GM18508 (cell line): Measurements from ENCODE around the gene SBF2.
"Not testable (repeated sequence)": the region's sequence is repeated elsewhere in the genome, so short reads cannot be mapped to it uniquely, and the experiment has no call there.

ENCODE experiments used
- ATAC-seq: cut with Tn5 transposase; IDR thresholded peaks from one replicate; pipeline ENCODE4 v1.9.1; 2021; ENCODE audit warnings: moderate number of reproducible peaks; ENCODE audit not compliant: insufficient read depth, unreplicated experiment

Gene SBF2

DNA sequence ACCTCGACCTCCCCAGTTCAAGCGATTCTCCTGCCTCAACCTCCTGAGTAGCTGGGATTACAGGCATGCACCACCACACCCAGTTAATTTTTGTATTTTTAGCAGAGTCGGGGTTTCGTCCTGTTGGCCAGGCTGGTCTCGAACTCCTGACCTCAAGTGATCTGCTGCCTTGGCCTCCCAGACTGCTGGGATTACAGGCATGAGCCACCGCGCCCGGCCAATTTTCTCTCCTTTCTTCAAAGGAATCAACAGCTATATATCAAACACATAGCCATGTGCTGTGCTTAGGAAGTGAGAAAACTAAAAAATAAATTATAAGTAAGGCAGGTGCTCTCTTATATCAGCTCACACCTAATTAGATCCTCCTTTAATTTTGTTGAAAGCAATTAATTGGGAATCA, 164.8 kb downstream of the SBF2 start:
- ATAC-seq = not testable (repeated sequence)

DNA sequence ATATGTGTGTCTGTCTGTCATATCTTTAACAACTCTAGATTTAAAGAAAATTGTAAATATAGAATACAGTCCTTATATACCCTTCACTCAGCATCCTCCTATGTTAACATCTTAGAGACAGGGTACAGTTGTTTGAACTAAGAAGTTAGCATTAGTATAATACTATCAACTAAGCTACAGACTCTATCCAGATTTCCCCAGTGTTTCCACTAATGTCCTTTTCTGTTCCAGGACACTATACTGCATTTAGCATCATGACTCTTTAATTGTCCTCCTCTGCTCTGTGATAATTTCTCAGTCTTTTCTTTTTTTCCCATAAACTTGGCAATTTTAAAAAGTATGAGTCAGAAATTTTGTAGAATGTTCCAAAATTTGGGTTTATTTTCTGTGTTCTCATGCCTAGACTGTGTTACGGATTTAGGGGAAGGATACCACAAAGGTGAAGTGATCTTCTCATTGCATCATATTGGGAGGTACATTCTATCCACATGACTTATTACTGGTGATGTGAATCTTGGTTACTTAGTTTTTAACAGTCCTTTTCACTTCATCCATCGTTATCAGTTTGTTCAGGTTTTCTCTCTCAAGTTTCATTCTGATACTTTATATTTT, 168.4 kb downstream of the SBF2 start:
- no peak for ATAC-seq

DNA sequence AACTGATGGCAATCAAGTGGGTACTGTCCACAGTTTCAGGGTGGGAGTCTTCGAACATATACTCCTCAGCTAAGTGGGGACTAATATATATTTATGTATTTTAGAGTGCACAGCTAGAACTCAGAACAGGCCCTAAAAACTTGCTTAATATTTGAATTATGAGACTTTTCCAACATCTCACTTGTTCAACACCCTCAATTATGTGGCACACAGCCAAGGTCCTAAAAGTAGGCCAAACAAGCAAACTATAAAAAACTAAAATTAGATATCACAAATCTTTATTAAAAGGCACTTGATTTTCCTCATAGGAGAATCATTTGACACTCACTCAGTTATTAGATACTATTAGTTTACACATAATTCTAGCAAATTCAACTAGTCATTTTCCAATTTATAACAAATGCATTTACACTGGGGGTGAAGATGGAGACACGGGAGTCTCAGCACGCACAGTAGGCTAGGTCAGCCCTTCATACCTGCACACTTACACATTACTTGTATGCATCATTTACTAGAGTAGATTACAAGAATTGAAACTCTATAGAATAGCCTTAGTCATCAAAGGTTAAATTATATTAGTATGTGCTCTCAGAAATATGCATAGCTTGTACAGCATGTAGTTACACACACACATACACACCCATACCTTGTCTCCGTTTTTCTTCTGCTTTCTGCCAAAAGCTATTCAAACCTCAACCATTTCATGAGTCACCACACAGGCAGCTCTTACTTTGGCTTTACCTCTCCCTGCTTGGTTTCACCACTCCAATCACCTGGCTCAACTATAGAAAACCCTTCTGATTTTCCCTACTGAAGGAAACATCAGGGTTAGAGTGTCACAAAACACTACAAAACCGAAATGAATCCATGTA, 171.5 kb downstream of the SBF2 start:
- no peak for ATAC-seq

DNA sequence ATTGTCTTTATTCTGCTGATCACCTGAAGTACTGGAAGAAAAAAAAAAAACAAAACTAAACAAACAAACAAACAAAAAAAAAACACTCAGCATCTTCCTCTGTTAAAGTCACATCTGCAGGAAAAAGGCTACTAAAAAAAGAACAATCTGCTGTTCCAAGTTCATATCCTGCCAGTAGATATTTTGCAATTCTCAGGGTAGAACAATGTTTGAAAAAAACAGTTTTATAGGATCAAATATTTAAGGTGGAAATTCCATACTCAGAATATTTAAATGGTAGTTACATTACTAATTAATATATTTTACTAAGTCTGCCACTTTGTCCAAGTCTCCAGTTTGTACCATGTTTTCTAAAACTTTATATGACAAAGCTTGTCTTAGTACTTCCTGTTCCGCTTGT, 175.2 kb downstream of the SBF2 start:
- ATAC-seq = no peak

DNA sequence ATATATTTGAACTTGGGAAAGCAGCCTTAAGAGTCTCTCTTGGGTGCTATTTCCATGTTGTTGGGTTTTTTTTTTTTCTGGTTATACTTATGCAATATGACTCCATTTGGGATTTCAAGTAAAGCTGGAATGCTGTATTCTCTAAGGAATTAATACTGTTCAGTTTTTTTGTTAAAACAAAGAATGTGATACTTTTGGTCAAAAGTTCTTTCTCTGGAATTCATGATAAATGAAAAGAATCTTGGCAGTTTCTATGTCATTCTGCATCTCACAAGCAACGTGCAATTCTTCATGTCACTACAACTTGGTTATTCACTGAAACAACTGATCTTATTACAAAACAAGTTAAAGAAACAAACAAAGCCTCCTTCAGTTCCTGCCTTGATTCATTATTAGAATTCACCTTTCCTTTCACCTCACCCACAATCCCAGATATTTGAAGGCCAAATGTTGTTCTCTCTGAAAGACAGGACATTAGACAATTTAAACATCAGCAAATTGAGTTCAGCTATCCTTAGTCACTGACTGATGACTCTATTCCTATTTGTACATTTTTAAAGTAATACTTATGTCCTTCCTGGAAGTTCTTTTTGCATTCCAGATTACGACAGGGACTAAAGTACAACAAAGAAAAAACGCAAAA, 176.2 kb downstream of the SBF2 start:
- ATAC-seq = no peak

DNA sequence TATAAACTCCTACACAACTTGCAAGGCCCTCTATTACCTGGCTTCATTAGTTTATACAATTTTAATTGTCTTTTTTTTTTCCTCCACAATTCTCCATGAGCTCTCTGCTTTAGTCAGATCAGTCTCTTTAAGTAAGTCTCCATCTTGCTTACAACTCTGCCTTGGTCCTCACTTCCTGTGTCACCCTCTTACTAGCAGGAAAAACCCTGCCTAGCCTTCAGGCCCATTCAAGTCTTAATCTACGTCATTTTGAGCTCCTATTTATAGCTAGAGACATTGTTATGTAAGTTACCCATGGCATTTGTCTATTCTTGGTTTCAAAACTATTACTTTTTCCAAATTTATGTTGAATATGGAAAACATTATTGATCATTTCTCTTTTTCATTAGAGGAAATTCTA, 177.4 kb downstream of the SBF2 start:
- no peak for ATAC-seq

DNA sequence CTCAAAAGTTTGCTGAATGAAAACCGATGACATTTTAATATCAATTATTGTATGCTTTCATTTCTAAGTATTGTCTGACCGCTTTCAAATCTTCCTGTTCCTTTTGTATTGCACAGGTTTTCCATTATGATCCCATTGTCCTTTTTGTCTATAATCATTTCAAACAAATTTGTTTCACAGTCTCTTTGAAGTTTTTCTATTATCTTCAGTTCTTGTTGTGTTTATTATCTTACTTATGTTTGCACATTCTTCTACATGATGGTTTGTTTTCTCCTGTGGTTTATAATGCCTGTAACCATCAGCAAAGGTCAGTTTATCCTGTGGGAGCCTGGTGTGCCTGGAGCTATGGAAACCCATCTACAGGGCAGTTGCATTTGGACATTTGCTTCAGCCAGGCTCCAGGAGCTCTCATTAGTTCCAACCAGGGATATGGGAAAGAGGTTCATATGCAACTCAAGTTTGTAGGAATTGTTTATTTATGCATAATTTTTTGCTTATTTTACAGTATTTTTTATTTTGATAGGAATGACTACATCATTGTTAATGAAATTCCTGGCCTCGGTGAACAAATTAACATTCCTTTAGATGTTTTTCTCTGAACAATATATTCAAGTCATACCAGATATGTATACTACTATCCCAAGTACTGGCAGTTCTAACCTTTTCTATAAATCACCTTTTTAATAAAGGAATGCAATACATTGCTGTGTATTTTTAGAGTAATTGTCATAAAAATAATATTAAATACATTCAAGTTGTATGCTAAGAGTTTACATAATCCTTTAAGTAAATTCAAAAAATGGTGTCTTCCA, 179.2 kb downstream of the SBF2 start:
- ATAC-seq = no peak

DNA sequence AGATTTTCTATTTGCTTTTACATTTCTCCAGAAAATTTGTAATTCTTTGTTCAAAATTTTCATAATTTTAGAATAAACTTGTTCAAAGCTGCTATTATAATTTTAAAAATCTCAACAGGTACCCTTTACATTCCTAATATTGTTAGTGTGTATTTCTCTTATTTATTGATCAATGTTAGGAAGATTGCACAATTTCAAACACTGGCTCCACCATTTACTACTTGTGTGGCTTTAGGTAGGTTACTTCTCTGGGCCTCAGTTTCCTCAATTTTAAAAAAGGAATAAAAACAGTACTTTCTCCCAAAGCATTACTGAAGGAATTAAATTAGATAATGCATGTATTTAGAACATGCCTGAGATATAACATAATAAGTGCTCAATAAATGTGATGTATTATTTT, 180.2 kb downstream of the SBF2 start:
- no peak for ATAC-seq

DNA sequence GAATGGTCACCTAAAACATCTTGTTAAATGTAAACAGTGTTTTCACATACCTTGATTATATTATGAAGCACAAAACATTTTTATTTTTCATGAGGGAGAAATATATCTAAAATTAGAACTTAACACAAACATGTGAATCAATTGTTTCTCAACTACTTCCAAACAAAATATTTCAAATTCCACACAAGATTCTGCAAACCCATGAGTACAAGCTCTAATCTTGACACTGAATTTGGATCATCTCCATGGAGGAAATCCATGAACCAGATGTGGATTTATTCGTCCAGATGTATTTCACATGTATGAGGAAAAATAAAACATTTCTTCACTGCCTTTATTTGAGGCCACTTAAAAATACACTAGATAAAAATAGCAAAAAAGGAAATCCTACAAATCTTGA, 184.2 kb downstream of the SBF2 start:
- ATAC-seq = no peak

DNA sequence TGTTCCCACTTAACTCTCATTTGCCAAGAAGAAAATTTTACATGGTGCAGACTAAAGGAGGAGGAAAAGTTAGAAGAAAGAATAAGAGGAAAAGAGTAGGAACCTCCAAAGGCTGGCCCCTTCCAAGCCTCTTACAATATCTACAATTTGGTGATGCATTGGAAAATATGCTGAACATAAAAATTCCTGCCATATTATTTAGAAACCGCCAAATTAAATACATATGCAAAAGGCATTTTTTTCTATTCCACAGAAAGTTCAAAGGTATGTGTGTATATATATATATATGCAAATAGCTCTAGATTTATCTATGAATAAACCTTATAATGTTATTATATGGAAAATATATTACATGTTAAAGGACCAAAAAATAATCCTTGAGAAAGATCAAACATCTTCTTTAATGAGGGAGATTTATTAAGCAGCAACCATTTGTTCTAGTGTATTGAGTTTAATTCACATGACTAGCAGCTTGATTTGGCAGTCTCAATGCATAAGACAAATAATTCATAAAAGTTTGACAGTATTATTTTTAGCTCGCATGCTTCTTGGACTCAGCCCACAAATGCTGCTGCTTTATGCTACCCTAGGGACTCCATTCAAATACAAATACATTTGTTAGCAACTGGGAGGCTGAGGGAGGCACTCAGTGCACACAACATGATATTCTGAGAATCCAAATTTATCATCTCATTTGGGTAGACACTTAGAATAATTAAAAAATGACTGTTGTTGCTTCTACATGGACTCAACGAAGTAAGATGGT, 184.9 kb downstream of the SBF2 start:
- no peak for ATAC-seq

DNA sequence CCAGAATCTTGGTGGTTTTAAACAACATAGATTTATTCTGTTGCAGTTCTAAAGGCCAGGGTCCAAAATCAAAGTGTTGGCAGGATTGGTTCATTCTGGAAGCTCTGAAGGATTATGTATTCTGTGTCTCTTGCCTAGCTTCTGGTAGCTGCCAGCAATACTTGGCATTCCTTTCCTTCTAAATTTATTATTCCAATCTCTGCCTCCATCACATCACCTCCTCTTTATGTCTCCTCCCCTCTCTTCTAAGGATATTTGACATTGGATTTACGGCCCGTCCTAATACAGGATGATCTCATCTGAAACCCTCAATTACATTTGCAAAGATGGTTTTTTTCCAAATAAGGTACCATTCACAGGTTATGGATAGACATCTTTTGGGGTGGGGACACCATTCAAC, 186.5 kb downstream of the SBF2 start:
- ATAC-seq = no peak

DNA sequence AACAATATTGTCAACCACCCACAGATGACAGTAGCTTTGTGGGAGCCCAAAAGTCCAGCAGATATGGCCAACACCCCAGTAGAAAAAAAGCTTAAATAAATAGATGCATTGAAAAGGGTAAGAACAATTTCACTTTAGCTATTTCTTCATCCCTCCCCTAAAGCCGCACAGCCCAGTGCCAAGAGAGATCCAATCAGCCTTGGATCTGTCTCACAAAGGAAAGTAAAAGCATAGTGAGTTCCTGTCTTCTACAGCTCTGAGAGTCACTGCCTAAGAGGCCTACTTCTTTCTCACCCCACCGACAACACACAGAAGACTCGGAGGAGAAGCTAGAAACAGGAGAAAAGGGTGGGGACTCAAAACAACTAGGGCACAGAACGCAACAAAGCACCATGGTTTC, 196.4 kb downstream of the SBF2 start:
- ATAC-seq = no peak

DNA sequence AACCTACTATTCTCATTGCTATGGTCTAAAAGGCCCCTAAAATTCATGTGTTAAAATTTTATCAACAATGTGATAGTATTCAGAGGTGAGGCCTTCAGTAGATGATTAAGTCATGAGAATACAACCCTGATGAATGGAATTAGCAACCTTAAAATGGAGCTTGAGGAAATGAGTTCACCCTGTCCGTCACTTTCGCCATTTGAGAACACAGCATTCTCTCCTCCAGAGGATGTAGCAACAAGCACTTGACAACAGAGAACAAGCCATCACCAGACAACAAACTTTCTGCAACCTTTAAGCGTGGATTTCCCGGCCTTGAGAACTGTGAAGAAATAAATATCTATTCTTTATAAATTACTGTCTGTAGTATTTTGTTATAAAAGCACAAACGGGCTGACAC, 197.0 kb downstream of the SBF2 start:
- no peak for ATAC-seq

DNA sequence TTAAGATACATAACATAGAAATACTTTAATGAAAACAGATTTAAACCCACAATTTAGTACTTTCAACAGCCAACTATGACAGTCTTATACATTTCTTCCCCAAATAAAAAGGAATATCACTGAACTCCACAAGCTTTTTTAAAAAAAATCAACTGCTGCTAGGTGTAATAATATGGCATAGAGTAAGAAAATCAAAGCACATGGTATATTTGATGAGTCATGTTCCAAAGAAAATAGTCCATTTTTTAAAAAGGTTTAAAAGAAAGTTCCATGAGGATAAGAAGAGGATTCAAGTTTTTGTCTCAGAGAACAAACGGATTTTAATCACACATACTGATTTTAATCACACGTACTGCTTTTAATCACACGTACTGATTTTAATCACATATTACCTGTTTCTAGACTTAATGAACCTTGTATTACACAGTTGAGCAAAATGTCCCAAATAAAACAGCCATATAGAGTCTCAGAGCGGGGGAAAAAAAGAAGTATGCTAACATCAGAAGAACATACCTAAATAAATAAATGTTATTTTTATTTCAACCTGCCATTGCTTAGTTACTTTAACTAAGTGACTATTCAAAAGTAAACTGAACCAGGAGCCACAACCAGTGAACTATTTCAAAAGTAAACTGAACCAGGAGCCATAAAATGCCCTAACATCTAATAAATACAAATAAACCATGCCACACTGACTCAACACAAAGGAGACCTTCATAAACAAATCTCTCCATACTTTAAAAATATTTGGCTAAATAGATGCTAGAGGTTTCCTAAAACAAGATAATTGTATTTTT, 198.4 kb downstream of the SBF2 start:
- no peak for ATAC-seq

DNA sequence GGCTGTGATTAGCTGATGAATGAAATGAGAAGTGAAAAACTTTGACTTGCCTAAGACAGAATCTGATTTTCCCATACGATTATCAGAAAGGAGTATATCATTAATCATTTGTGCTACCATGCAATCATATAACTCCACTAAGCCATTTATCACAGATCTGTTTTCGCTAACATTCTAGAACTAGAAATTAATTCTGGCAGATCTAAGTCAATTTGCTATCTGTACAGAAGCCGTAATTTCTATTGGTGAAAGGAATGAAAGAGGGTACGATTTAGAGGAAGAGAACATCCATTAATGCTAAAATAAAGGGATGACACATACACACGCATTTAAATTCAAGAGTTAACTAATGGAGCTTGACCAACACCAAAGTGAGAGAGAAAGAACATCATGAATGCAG, 201.6 kb downstream of the SBF2 start:
- ATAC-seq = no peak

DNA sequence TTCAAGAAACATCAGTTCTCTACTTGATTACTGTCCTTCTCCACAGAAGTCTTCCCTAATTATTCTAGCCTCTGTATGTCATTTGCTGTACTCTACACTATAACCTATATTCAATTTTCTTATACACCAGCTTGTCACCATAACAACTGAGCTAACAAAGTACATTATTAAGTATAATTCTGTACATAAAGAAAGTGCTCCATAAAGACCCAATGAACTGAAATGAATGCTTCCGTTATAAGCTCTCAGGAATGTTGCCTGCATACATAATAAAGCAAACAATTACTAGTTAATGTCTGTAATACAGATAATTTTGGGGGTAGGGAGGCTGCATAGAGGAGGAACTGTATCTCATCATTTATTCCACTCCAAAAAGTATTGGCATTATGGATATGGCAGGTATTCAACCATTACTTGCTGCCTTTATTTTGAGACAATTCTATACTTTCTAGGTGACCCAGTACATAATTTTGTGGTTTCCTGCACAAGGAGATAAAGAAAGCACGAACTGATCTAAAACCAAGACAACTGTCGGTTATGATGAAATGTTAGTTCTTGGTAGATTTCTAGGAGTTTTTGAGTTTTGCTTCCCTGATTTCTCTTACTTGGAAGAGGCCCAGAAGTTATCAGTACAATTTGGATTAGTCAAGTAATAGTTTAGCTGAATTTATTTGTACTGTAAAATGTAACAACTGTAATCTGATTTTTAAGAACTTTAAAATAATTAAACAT, 202.5 kb downstream of the SBF2 start:
- no peak for ATAC-seq

DNA sequence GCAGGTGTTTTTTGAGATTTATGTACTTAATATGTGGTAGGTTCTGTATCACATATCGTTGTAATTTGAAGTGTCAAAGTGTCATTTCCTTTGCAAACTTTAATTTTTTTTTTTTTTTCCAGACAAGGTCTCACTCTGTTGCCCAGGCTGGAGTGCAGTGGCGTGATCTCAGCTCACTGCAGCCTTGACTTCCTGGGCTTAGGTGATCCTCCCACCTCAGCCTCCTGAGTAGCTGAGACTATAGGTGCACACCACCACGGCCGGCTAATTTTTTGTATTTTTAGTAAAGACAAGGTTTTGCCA, 206.1 kb downstream of the SBF2 start:
- not testable (repeated sequence) for ATAC-seq

DNA sequence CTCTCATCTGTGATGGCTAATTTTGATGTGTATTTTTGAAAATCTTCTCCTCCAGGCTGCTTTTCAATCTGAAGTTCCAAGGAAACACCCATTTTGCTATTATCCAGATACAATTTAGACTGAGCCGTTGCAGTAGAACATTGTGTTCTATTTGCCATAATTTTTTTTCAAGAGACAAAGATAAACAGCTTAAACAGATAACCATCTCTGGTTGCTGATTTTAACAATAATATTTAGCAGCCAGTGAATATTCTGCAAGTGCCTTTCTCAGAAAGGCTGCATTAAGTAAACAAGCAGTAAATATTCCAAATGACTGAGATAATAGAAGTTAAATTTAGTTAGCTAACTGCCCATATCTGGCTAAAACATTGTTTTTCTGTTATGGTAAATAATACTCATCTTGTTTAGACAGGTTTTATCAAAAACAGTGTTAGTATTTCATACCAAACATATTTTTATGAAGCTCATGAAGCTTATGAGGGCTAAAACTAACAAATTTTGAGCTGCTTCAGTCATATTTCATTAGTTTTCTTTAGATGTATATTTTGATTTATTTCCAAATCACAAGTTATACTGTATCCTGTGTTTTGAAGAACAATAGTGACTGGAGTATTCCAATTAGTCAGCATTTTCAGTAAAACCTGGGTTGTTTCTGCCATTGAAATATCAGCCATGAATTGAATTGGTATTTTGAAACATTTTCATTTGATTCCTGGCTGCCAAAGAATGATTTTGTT, 206.7 kb downstream of the SBF2 start:
- no peak for ATAC-seq
